H54 (cell line): ENCODE measurements around the gene GRIN2C.
"Not testable (repeated sequence)": the region's sequence is repeated elsewhere in the genome, so short reads cannot be mapped to it uniquely, and the experiment has no call there.

Source experiments
- DNase-seq: peaks from one replicate; pipeline ENCODE4 v3.0.0; 2011; ENCODE audit warnings: low spot score, mixed read lengths; ENCODE audit not compliant: insufficient read length
- FAIRE-seq: peaks from 3 replicates; lab custom pipeline; 2011; peaks lifted over from hg19 to GRCh38; lab: Jason Lieb, UNC
- POLR2A ChIP-seq: IDR thresholded peaks from 2 replicates; pipeline ENCODE4 v1.6.1; 2011; ENCODE audit warnings: low read depth, mild to moderate bottlenecking, low read length

GRIN2C gene

GRCh38 chr17:74873874-74874614 is 14.4 kb upstream of the GRIN2C start:
- FAIRE-seq, result no peak
- no peak for TF ChIP-seq POLR2A
- peak; percentile 88 for DNase-seq

- DNase-seq (peak; percentile 99), FAIRE-seq (peak; percentile 92)
- TF ChIP-seq POLR2A, result peak; percentile 94
These were observed 13.6 kb upstream of the GRIN2C start for GRCh38 chr17:74873037-74873873.

- DNase-seq (no peak), FAIRE-seq (no peak)
- TF ChIP-seq POLR2A, result peak; percentile 96
These were observed 12.8 kb upstream of the GRIN2C start, which contains the start of gene FDXR for GRCh38 chr17:74872313-74873036. FDXR (minus strand) TSS chr17:74872994; CDS start chr17:74872944, 50 bp downstream.

DNA sequence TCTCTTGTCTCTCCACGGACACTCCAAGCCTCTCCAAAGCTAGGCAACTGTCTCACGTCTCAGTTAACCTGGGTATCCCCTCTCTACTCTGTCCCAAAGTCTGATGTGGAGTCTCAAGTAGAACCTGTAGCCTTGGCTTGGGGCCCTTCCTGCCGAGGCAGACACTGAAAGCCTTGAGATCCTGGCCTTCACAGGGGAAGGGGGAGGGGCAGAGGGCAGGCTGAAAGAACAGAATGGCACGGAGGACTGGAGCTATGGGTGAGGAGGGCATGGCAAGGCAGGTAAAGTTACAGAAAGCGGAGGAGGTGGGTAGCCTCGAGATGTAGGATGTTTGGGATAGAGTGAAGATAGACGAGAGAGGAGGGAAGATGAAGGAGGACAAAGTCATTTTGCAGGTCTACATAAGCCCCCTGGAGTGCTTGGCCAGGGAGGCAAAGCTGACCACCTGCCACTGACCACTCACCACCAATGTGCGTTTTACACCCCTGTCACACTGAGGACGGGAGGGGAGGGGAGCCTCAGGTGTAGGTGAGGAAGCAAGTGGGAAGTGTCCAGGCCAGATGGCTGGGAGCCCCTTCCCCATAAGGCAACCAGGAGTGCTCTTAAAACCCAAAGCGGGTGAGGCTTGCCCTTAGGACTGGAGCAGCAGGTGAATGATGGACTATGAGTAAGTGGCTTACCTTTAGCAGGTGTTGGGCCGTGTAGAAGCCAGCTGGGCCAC is 11.8 kb upstream of the GRIN2C start:
- no peak for FAIRE-seq
- TF ChIP-seq POLR2A, result no peak
- no peak for DNase-seq

DNA sequence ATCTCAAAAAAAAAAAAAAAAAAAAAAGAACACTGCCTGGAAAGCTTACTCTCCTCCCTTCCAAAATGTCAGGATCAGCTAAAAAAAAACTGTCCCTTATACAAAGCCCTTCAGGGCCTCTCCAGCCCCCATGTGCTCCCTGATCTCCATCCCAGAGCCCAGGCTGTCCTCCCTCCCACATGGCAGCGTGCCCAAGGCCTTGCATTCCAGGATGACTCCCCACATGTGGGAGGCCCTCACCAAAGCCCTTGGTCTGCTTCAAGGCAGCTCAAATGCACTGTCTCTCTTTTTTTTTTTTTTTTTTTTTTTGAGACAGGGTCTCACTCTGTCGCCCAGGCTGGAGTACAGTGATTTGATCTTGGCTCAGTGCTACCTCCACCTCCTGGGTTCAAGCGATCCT is 10.8 kb upstream of the GRIN2C start:
- FAIRE-seq (no peak), DNase-seq (no peak)
- TF ChIP-seq POLR2A, result no peak

DNA sequence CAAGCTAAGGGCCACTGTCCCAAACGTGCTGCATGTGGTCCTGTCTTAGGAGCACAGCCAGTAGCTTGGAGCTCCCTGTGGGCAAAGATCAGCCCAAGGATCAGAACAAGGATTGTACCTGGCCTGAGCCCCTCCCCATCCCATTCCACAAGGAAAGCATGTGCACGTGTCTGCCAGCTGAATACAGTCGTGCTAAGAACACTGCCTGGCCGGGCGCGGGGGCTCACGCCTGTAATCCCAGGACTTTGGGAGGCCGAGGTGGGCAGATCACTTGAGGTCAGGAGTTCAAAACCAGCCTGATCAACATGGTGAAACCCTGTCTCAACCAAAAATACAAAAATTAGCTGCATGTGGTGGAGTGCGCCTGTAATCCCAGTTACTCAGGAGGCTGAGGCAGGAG is 10.3 kb upstream of the GRIN2C start:
- not testable (repeated sequence) for DNase-seq, FAIRE-seq

GRCh38 chr17:74868908-74869255 is 9.2 kb upstream of the GRIN2C start:
- no peak for DNase-seq
- no peak for TF ChIP-seq POLR2A
- no peak for FAIRE-seq

GRCh38 chr17:74868251-74868907 is 8.7 kb upstream of the GRIN2C start:
- FAIRE-seq (no peak), DNase-seq (no peak)
- TF ChIP-seq POLR2A, result no peak

DNA sequence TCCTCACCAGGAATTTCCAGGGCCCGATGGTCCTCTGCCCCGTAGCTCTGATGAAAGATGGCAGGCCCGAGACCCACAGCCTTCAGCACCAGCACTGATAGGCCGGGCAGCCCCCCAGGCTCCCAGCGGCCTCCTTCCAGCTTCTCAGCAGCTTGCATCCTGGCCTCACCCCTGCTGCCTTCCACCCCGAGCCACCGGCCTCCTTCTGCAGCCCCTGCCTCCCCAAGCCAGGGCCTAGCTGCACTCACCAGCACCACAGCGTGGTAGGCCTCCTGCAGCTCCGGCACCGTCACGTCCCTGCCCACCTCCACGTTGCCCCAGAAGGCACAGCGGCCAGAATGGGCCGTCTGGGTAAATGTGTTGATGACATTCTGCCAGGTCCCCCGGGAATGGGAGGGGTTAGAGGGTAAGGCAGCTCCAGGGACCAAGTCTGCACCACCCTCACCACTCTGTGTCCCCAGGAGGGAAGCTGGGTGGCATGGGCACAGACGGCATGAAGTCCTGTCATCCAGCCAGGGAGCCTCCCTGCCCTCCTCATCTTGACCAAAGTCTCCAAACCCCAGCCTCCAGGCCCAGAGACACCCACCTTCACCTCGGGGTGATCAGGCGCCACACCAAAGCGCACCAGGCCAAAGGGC is 6.6 kb upstream of the GRIN2C start:
- TF ChIP-seq POLR2A, result no peak
- DNase-seq (no peak), FAIRE-seq (no peak)

DNA sequence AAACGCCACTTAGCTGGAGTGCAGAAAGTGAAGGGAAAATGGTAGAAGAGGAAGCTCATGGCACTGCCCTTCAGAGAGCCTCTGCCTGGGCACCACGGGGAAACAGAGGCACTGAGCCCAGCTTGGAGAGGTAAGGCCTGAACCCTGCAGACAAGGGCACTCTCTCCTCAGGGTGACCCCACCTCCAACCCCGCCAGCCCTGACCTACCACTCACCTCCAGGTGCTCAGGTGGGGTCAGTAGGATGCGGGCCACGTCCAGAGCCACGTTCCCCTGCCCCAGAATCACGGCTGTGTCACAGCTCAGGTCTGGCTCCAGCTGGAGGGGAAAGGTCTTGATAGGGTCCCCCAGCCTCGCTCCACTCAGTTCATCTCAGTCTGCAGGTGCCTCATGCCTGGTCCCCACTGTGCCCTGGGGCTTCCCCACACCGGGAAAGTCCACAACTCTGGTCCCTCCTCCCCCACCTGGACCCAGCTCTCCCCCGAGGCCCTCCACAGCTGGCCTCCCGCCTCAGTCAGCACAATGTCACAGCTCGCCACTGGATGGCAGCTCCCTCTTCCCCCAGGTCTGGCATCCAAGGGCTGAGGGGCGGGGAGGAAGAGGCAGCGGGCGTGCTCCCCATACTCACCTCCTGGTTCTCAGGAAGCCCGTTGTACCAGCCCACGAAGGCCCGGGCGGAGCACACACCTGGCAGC is 6.0 kb upstream of the GRIN2C start:
- FAIRE-seq (no peak), DNase-seq (no peak)
- no peak for TF ChIP-seq POLR2A

- no peak for FAIRE-seq
- DNase-seq, result peak; percentile 93
- TF ChIP-seq POLR2A, result no peak
These were observed 5.2 kb upstream of the GRIN2C start for GRCh38 chr17:74864866-74865395.
